H1 (cell line): ENCODE measurements around the gene PPP2R2C. TPM values are rescaled to one million over a fixed set of nuclear protein-coding genes. Genes with fewer than 3 reads are reported as not detected.

Experiments
- E2F6 ChIP-seq: IDR thresholded peaks from 2 replicates; pipeline ENCODE4 v1.6.1; 2012; ENCODE audit warnings: inconsistent platforms
- SAP30 ChIP-seq: fragments of 300-600 bp; sonication (generic); IDR thresholded peaks from 2 replicates; pipeline ENCODE4 v1.7.1; 2012; ENCODE audit warnings: low read length, moderate library complexity, mild to moderate bottlenecking, inconsistent platforms; ENCODE audit not compliant: insufficient read depth, insufficient replicate concordance
- polyA plus RNA-seq, 7 experiments: library from polyadenylated mRNA; depleted of rRNA in 3 of 7; stranded (reverse) in 5 of 7; unstranded in 2 of 7; fragments of >200 nt in 5 of 7; fragments of 200-250 nt in 2 of 7; gene quantifications; 1 replicate in 5 of 7; 2 replicates in 1 of 7; 4 replicates in 1 of 7; pipeline versions ENCODE4 v1.2.1 to v1.2.3, GENCODE V29; 2011 to 2013; ENCODE audit warnings: missing spikeins in 2 of 7, mixed read lengths in 2 of 7
- total RNA-seq: library from RNA; stranded (reverse); fragmentation: NEBNext Ultra II Directional; extraction: Animal tissue kit (Norgen Biotek cat#: 25700); gene quantifications from 2 replicates; pipeline ENCODE4 v1.2.1, GENCODE V29; 2021

Gene PPP2R2C
- total and polyA plus RNA-seq, 2 of the 8 experiments (the other 6 are each of a cell fraction or from before 2014, with no cell fraction given), result 6.4 TPM

- no peak for TF ChIP-seq E2F6
- TF ChIP-seq SAP30, result no peak
Measured at GRCh38 chr4:6290256-6290655, 182.2 kb downstream of the PPP2R2C start (continued).
